ENCODE measurements around the gene TTC34. TPM values are rescaled to one million over a fixed set of nuclear protein-coding genes. Genes with fewer than 3 reads are reported as not detected.

TTC34 gene
- total and polyA plus RNA-seq, 10 of the 15 experiments (the other 5 are each of a cell fraction or from before 2014, with no cell fraction given): 0.03 to 0.49 (median 0.05) TPM; not detected in 2

DNA sequence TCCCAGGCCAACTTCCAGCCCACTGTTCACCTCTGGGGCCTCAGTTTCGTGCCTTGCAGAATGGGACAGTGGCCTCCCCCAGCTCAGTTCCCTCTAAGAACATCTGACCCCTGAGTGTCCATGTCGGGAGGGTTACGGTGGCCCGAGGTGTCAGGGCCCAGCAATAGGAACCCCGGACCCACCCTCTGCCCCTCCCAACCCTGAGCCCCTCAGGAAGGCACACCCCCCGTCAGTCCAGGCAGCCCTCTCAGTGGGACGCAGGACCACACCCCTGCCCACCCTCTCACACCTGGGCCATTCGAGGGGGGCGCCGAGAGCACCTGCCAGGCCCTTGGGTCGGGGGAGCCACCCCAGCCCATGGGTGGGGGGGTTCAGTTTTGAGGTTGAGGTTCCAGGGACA lies 447 bp downstream of the TTC34 start:
- Histone ChIP-seq H4K20me1 (ENCODE audit: control insufficient read depth, insufficient read depth) (no peaks in the 10 kb centered on the region), H3K9me3 (replicated peaks; ENCODE audit: control insufficient read depth, insufficient read depth, low read length) (no peaks in the 10 kb centered on the region), H2AFZ (ENCODE audit: control insufficient read depth, low read depth, low read length) (no peak overlapping the region), H3K79me2 (ENCODE audit: control insufficient read depth, insufficient read depth, low read length) (no peaks in the 10 kb centered on the region), H3K27ac (ENCODE audit: control insufficient read depth, insufficient read depth) (no peak overlapping the region), H3K9ac (ENCODE audit: control insufficient read depth, insufficient read depth, low read length) (no peak overlapping the region), H3K4me2 (ENCODE audit: control insufficient read depth, insufficient read depth) (no peak overlapping the region), H3K27me3 (replicated peaks in 1 of 2; ENCODE audit: control insufficient read depth in 2 of 2, insufficient read depth in 2 of 2, low read length in 1 of 2) (no peaks in the 10 kb centered on the region), H3K4me1 (ENCODE audit: control insufficient read depth, insufficient read depth, low read length) (no peaks in the 10 kb centered on the region), H3K36me3 (ENCODE audit: control insufficient read depth in 2 of 2, insufficient read depth in 2 of 2, low read length in 1 of 2) (no peaks in the 10 kb centered on the region), H3K4me3 (no peak overlapping the region)
- ChIA-PET SMC1A (ENCODE audit: uncharacterized antibody, unreplicated experiment) (no interaction called here), CTCF (interaction anchor here (1.6 kb wide), 1 partner anchor 15 kb away, joined by 3 read pairs; no protein-coding TSS in a partner anchor), POLR2A (no interaction called here), RAD21 (ENCODE audit: unreplicated experiment) (no interaction called here)
- intact Hi-C loops (cut with micrococcal nuclease; ENCODE audit: unreplicated experiment) (no loop called here), in situ Hi-C loops (cut with MboI) (loop anchor here (25.0 kb wide), 1 partner anchor 114 kb away; no protein-coding TSS in a partner anchor)
- ATAC-seq (no peak), FAIRE-seq (no peak), DNase-seq (ENCODE audit: low read depth, low spot score) (no peak)
- BruUV-seq (replicated peaks): no TSS peak
- no peak for TF ChIP-seq POLR2A (IDR thresholded peaks at IDR 0.05; ENCODE audit: low read depth, low read length)
- TF ChIP-seq TBL1XR1 (IDR thresholded peaks at IDR 0.05; ENCODE audit: low read depth, low read length): no peak
- TF ChIP-seq ZNF687 (IDR thresholded peaks at IDR 0.05): no peak
- WGBS (ENCODE audit: insufficient coverage, insufficient replicate concordance, low lambda C conversion rate, missing lambda C conversion rate): 22% methylated on average over 9 of the region's 11 CpGs

GRCh38 chr1:2800664-2801045 lies 838 bp downstream of the TTC34 start:
- Histone ChIP-seq H3K79me2 (ENCODE audit: control insufficient read depth, insufficient read depth, low read length) (no peaks in the 10 kb centered on the region), H3K4me2 (ENCODE audit: control insufficient read depth, insufficient read depth) (no peak overlapping the region), H3K9ac (ENCODE audit: control insufficient read depth, insufficient read depth, low read length) (no peak overlapping the region), H3K4me1 (ENCODE audit: control insufficient read depth, insufficient read depth, low read length) (no peaks in the 10 kb centered on the region), H3K27me3 (replicated peaks in 1 of 2; ENCODE audit: control insufficient read depth in 2 of 2, insufficient read depth in 2 of 2, low read length in 1 of 2) (no peaks in the 10 kb centered on the region), H2AFZ (ENCODE audit: control insufficient read depth, low read depth, low read length) (no peak overlapping the region), H3K9me3 (replicated peaks; ENCODE audit: control insufficient read depth, insufficient read depth, low read length) (no peaks in the 10 kb centered on the region), H3K36me3 (ENCODE audit: control insufficient read depth in 2 of 2, insufficient read depth in 2 of 2, low read length in 1 of 2) (no peaks in the 10 kb centered on the region), H3K27ac (ENCODE audit: control insufficient read depth, insufficient read depth) (no peak overlapping the region), H4K20me1 (ENCODE audit: control insufficient read depth, insufficient read depth) (no peaks in the 10 kb centered on the region), H3K4me3 (no peak overlapping the region)
- POLR2A ChIA-PET: no interaction called here
- intact Hi-C loops (cut with micrococcal nuclease; ENCODE audit: unreplicated experiment): no loop called here
- no peak for FAIRE-seq
- CTCF ChIA-PET: interaction anchor here (1.6 kb wide), 1 partner anchor 15 kb away, joined by 3 read pairs; no protein-coding TSS in a partner anchor
- in situ Hi-C loops (cut with MboI): loop anchor here (25.0 kb wide), 1 partner anchor 113 kb away; no protein-coding TSS in a partner anchor
- RAD21 ChIA-PET (ENCODE audit: unreplicated experiment): no interaction called here
- BruUV-seq (replicated peaks): no TSS peak
- WGBS (ENCODE audit: insufficient coverage, insufficient replicate concordance, low lambda C conversion rate, missing lambda C conversion rate): 60% methylated on average over 9 of the region's 12 CpGs
- no peak for ATAC-seq
- DNase-seq (ENCODE audit: low read depth, low spot score): no peak
- SMC1A ChIA-PET (ENCODE audit: uncharacterized antibody, unreplicated experiment): no interaction called here
- TF ChIP-seq ZNF274 (IDR thresholded peaks at IDR 0.05; ENCODE audit: insufficient read depth, insufficient read length): no peak
- TF ChIP-seq CEBPB (IDR thresholded peaks at IDR 0.05; ENCODE audit: borderline replicate concordance in 1 of 2, low read depth in 2 of 2, low read length in 2 of 2): no peak
- no peak for TF ChIP-seq JUNB (IDR thresholded peaks at IDR 0.05)
- no peak for TF ChIP-seq SPI1 (IDR thresholded peaks at IDR 0.05; ENCODE audit: borderline replicate concordance, insufficient read depth, low read depth, low read length)
- TF ChIP-seq, protein P1, sequence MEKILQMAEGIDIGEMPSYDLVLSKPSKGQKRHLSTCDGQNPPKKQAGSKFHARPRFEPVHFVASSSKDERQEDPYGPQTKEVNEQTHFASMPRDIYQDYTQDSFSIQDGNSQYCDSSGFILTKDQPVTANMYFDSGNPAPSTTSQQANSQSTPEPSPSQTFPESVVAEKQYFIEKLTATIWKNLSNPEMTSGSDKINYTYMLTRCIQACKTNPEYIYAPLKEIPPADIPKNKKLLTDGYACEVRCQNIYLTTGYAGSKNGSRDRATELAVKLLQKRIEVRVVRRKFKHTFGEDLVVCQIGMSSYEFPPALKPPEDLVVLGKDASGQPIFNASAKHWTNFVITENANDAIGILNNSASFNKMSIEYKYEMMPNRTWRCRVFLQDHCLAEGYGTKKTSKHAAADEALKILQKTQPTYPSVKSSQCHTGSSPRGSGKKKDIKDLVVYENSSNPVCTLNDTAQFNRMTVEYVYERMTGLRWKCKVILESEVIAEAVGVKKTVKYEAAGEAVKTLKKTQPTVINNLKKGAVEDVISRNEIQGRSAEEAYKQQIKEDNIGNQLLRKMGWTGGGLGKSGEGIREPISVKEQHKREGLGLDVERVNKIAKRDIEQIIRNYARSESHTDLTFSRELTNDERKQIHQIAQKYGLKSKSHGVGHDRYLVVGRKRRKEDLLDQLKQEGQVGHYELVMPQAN (conservative IDR thresholded peaks at IDR 0.05): no peak
- TF ChIP-seq TCF12 (IDR thresholded peaks at IDR 0.05; ENCODE audit: low read depth, low read length): no peak
- TF ChIP-seq, protein P2, sequence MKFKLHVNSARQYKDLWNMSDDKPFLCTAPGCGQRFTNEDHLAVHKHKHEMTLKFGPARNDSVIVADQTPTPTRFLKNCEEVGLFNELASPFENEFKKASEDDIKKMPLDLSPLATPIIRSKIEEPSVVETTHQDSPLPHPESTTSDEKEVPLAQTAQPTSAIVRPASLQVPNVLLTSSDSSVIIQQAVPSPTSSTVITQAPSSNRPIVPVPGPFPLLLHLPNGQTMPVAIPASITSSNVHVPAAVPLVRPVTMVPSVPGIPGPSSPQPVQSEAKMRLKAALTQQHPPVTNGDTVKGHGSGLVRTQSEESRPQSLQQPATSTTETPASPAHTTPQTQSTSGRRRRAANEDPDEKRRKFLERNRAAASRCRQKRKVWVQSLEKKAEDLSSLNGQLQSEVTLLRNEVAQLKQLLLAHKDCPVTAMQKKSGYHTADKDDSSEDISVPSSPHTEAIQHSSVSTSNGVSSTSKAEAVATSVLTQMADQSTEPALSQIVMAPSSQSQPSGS (IDR thresholded peaks at IDR 0.05; ENCODE audit: low read length): no peak

All from GM12878 (cell line).